Activated CD4-positive, alpha-beta T cell treated with anti-CD3 and anti-CD28 coated beads, Interleukin-2, Interleukin-6, amounts not matched to agents 100 ng/mL and 50 ng/mL, durations not matched to agents 16 hours and 8 hours (primary cell): ENCODE results near the gene CEP72.

Source experiments
- DNase-seq: peaks from one replicate; pipeline ENCODE4 v3.0.0-alpha.2; 2020

The CEP72 gene

DNA sequence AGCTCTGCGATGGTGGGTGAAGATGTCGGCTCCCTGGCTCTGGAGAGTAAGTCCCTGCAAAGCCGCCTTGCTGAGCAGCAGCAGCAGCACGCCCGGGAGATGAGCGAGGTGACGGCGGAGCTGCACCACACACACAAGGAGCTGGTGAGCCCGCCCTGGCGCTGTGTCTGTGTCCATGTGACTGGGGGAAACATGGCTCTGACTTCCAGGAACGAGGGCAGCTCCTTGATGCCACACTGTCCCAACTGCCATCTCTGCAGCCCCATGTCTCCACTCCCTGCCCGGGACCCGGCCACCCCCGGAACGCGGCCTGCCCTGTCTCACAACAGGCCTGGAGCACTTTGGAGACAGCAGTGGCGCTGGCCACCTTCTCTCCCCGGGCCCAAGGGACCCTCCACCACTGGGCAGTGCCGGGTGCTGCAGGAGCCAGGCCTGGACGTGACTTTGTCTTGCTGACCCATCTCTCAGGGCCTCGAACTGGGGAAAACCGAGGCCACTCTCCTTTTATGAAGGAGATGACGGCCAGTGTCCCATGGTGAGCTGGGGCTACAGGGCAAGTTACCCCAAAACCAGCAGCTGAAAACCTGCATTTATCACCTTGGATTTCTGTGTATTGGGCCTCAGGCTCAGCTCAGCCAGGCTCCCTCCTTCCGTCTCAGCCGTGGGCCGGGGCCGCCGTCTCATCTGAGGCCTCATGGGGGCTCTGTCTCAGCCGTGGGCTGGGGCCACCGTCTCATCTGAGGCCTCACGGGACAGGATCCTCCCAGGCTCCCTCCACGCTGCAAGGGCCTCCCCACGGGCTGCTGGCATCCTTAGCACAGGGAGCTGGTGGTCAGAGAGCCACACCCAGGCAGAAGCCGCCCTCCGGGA is 28.6 kb downstream of the CEP72 start:
- DNase-seq, result no peak

DNA sequence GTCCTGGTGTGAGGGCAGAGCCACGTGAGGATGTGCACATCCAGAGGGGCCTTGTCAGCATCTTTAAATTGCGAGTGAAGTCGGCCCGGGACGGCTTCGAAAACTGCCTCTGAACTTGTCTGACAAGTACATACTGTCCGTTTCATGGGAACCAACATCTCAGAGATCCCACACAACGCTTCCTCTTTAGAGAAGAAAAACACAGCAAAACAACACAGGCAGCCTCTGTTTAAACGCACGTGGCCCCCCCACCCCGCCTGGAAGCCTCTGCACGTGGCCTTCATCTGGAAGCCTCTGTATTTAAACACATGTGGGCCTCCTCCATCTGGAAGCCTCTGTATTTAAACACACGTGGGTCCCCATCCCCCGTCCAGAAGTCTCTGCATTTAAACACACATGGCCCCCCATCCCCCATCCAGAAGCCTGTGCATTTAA is 29.2 kb downstream of the CEP72 start:
- DNase-seq, result no peak

DNA sequence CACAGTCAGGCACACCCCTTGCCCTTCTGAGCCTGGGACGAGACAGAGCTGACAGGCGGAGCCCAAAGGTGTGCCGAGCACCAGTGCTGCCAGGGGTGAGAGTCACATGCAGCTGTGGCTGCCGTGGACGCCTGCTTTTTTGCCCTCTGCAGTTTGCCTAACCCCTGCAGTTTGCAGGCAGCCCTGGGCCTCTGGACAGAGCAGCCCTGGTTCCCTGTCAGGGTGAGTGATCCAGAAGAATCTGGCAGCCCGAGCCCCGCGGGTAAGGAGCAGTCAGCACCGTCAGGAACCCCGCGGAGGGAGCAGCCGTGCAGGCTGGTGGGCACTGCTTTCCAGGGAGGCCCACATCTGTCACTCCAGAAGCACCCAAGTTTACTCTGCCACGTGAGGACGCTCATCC is 30.3 kb downstream of the CEP72 start:
- no peak for DNase-seq

DNA sequence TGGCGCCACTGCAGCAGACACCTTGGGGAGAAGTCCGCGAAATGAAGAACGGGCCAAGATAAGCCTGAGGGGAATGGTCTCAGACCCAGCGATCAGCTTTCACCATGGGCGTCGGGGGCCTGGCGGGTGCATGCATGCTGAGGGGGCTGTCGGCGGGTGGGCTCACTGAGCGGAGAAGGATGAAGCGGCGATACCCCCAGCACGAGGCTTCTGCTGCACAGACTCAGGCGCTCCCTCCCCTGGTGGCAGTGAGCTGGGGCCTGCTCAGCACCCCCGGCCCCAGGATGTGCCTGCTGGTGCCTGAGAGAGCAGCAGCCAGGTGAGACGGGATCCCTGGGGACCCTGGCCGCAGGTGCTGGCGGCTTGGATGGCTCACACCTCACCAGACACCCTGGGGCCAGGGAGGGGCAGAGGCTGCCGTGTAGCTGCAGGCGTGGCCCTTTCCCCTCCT is 31.2 kb downstream of the CEP72 start:
- DNase-seq, result no peak

DNA sequence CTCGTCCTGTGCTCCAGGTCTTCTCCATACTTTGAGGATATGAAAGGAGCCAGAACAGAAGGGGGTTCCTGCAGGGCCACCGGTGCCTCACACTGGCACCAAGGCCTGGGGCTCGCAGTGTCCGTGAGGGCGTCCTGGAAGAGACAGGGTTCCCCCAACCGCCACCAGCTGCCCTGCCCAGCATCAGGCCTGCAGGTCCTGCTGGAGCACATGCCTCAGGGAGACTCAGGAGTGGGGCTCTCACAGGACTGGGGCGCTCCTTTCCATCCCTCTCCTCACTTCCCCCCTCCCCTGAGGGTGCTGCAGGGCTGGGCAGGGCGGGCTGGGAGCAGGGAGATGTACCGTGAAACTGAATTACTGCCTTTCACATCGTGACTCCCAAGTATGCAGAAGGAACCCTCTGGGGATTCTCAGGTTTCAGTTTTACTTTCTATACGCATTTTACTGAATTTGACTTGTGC is 31.7 kb downstream of the CEP72 start:
- no peak for DNase-seq

DNA sequence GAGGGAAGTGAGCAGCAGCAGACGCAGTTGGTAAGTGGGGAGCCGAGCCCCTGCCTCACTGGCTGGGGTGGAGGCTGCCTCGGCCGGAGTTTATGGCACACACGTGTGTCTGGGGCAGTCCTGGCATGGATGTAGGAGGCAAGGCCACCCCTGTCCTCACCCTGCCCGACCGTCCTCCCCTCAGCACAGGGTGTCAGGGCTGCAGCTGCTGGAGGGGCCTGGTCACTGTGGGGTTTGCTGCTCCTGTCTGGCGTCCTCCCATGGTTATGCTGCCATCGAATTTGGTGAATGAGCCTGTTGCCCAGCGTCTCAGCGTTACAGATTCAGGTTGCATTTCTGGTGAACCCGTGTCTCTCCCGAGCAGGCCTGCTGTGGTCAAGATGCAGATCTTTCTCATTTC is 32.4 kb downstream of the CEP72 start:
- DNase-seq, result no peak

DNA sequence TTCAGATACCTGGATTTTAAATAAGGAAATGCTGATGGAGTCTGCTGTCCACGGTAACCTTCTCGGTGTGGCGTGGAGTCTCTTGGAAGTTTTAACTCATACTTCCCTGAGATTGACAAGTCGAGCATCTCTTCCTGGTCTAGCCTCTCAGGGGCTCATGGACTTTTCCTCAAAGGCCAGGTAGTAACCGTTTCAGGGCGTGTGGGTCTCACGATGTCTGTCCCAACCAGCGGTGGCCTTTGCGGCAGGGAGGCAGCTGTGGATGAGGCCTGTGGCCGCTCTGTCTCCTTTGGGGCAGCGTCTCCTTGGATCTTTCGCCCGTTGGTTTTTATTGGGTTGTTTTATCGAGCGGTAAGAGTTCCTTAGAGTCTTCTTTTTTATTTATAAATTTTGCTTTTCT is 32.8 kb downstream of the CEP72 start:
- DNase-seq, result no peak

DNA sequence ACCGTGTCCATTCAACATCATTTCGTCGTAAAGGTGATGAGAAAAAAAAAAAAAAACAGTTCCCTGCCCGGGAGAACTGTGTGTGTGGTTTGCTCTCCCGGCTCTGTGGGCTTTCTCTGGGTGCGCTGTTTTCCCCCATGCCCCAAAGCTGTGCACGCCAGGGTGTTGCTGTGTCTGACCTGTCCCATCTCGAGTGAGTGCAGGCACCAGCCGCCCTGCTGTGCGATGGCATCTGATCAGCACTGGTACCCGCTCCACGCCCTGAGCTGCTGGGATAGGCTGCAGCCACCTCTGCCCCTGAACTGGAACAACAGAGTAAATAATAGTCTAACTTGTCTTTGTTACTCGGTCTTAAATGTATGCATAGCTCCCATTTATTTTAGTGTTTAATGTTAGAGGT is 33.3 kb downstream of the CEP72 start:
- DNase-seq, result no peak

DNA sequence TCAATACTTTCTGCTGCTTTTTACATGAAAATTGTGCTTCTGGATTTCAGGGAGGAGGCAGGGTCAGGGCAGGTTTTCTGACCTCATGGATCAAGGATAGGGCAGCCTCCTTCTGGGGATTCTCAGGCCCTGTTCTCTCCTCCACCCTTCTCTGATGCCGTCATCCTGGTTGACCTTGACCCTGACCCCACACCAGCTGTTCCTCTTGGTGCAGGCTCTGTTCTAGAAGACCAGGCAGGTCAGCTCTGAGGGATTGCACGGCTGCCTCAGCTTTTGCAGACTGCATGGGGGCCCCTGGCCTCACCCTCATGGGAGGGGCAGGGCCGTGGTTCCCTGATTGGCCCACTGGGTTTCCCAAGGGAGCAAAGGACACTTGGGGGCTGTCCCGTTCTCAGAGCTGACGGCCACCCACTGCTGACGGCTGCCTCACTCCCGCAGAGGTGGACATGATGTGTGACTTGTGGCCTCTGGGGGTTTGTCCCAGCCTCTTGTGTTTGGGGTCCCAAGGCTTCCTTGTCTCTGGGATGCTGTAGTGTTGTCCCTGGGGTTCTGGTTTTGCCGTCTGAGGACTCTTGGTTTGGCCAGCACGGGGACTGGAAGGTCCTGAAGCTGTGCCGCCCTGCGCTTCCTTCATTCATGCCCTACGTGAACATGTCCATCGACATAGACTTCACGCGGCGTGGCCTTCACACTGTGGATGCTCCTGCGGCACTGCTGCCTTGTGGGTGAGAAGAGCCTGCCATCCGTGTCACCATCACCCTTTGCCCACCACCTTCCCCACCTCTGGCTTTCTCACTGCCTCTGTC is 34.5 kb downstream of the CEP72 start:
- DNase-seq, result no peak

DNA sequence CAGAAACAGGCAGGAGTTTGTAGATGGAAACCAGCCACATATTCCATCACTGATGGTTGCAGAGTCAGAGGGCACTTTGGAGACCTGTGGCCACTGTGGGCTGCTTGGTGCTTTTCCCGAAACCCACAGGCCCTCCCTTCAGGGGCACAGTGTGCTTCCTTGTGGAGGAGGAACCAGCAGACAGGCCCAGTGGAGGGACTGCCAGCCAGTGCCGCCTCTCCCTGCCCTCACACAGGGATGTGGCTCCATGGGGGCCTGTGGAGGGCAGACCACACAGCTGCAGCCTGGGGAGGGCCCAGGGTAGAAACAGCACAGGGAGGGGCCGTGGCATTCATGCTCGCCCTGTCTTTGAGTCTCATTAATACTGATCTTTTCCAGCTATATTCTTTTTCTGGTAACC is 35.2 kb downstream of the CEP72 start:
- DNase-seq, result no peak

DNA sequence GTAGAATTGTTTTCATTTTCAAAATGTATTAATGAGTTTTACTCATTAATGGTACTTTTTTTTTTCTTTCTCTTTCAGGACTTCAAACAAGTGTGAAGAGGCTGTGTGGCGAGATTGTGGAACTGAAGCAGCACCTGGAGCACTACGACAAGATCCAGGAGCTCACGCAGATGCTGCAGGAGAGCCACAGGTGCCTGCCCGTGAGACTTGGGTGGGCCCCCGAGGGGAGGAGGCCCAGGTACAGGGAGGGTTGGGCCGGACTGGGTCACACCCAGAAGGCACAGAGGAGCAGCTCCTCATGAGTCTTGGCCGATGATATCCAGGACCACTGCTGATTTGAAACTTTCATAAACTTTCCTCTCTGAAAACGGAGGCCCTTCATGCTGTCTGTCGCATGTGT is 35.6 kb downstream of the CEP72 start:
- DNase-seq, result no peak

DNA sequence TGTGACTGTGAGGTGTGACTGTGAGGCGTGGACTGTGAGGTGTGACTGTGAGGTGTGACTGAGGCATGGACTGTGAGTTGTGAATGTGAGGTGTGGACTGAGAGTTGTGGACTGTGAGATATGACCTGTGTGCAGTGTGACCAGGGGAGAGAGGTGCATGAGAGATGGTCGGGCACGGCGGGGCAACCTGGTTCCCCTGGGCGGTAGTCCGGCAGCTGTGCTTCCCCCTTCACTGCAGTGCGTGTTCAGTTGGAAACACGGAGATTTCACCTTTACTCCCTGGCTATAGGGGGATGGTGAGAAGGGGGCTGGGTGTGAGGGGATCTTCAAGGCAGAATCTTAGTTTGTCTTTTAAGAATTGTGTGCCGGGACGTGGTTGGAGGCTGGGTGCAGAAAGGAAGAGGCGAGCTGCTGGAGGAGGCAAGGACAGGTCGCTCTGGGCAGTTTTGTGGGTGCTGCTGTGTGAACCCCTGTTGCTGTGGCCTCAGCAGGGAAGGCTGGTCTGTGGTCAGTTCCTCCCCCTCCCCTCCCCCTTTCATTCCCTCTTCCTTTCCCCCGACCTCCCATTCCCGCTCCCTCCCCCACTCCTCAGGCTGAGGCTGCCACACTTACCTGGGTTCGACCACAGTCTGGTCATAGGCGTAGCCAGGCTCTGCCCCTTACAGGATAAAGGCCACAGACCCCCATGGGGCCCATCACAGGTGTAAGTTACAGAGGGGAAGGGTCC is 39.3 kb downstream of the CEP72 start:
- DNase-seq, result no peak

DNA sequence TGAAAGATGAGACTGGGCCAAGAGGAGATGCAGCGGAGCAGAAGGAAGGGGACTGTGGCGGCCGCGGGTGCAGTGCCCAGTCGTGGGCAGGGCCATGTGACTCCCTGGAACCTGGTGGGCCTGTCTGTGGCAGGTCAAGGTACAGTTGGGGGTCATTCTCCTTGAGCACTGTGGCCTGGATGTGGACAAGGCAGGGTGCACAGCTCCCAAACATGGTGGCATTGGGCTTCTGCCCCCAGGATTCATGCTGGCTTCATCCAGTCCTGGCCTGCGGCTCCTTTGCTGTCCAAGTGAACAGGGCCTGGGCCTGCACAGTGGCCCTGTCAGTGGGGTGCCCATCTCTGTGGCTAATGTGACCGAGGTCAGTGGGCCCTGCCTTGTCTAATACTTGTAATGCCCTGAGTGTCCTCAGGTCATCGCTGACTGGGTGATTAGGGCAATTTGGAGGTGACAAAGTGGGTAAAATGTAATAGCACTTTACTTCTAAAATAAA is 39.9 kb downstream of the CEP72 start:
- no peak for DNase-seq

DNA sequence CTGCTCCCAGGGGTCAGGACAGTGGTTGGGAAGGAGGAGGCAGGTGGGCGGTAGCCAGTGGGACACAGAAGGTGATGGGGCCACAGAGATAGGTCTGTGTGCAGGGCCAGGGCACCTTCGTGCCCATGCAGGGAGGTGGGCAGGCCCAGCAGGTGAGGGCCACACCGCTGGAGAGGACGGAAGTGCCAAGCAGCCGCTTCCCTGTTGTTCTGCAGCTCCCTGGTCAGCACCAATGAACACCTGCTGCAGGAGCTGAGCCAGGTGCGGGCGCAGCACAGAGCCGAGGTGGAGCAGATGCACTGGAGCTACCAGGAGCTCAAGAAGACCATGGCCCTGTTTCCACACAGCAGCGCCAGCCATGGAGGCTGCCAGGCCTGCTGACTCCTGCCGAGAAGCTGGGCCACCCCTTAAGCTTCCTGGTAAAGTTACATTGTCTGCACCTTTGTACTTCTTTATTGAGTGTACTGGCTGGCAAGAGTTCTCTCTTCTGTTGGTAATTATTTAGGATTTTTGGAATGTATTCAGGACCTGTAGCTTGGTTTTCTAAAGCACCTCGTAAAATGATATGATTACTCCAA is 40.7 kb downstream of the CEP72 start:
- no peak for DNase-seq

DNA sequence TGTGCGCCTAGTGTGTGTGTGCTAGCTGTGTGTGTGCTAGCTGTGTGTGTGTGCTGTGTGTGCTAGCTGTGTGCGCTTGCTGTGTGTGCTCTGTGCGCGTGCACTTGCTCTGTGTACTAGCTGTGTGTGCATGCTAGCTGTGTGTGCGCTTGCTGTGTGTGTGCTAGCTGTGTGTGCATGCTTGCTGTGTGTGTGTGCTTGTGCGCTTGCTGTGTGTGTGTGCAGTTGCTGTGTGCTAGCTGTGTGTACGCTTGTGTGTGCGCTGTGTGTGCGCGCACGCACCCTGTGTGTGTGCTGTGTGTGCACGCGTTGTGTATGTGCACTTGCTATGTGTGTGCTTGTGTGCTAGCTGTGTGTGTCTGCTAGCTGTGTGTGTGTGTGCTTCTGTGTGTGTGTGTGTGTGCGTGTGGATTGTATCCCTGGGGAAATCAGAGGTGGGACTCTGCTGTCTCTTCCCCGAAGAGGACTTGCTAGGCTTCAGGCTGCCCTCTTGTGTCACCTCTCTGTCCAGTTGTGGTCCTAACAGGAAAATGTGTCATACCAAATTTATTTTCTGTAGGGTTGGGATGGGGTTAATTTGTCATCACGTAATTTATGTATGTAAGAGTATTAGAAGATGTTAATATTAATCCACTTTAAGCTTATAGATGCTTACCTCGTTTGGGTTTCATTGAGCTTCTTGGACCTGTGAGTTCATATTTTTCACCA is 42.1 kb downstream of the CEP72 start:
- no peak for DNase-seq

DNA sequence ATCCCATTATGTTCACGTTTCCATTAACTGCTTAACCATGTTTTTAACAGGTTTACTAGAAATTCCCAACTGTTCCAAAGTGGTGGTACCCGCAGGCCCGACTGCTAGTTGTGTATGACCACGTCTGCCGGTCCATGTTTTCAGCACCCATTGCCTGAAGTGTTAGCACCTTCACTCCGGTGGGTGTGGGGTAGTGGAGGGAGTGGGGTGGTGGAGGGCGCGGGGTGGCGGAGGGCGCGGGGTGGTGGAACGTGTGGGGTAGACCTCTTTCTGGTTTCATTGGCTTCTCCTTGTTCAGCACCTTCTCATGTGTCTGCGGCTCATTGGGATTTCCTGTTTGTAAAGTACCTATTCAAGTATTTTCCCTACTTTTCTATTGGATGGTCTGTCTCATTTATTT is 43.3 kb downstream of the CEP72 start:
- DNase-seq, result no peak

DNA sequence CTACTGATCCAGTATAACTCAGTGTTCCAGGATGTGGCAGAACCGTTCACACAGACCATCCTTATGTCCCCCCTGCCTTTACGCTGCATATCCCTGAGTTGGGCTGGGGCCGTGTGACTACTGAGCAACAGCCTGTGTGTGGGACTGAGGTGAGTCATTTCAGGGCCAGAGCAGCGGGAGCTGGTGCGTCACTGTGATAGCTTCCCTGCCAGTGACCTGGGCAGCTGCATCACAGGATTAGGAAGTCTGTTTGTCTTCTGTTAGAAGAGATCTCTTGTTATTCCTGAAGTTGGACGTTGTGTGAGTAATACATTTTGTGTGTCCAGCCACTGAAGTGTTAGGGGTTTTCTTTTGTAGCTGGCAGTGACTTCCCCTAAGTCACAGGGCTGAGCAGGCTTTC is 45.4 kb downstream of the CEP72 start:
- no peak for DNase-seq

DNA sequence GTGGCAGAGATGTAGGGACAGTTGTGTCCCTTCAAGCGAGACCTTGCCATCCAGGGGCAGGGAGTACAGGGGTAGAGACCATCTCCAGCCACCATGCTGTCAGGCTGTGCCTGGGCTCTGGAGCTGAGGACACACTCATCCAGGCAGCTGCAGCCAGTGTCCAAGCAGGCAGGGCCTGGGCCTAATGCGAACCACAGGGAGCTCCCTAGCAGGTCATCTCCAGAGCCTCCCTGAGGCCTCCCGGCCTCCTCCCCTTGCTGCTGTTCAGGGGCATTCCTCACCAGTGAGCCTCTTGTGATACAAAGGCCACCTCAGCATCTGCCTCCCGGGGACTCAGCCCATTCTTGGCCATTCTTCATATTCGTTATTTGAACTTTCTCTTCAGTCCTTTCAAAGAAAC is 46.0 kb downstream of the CEP72 start:
- no peak for DNase-seq

DNA sequence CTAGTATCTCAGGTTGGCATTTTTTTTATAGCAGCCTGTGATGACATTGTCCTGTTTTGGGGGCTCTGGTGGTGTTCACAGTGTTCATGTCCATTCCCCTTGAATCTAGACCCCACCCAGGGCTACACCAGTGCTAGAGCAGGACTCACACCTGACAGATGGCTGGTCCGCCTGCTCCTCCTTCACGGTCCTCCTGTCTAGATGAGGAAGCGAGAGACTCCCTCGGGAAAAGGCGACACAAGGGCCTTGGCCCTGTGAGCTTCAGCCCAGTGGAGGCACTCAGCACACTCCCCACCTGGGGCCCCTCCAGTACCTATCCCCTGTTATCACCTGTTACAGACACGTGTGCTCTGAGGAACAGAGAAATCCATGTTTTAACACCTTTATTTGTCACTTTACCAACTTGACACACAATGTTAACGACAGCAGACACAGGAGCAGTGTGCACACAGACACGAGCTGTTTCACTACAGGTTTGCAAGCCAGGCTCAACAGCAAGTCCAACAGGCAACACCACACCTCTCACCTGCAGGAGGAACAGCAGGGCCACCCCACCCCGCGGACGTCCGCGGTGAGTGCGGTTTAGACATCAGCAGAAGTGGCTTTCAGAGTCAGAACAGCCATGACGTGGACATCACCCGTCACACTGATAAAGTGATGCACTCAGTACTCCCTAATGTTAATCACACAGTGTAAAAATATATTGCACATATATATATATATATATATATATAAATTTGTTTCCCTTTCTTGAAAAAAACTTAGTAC is 47.5 kb downstream of the CEP72 start:
- DNase-seq, result no peak

DNA sequence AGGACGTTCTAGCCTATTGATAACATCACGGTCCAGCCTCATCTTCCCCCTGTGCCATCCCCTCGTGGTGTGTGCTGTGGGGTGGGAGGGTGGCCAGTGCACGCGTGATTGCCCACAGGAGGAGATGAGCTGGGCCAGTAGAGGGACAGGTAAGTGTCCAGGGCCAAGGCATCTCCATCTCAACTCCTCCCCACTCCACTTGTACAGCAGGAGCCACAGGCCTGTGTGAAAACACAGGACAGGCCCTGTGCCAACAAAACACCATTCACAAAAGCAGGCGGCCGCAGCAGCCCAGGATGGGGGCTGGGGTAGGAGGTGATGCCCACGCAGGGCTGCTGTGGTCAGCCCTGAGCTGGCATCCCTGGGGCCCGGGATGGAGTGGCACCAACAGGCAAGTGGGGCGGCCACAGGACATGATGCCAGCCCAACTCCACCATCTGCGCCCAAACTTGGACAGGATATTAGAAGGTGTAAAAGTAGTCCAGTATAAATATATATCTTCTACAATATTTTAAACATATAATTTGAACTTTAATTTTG is 48.4 kb downstream of the CEP72 start:
- DNase-seq, result no peak
